Pancreas (tissue), 10 donors: ENCODE measurements around the gene ZBTB40. TPM values are rescaled to one million over a fixed set of nuclear protein-coding genes. Genes with fewer than 3 reads are reported as not detected.

ENCODE experiments used
- ATAC-seq, 4 donors: fragments of 200-7000 bp; cut with Tn5 transposase; one replicate each; pipeline versions ENCODE4 v1.8.0 to v1.9.1; 2020; ENCODE audit warnings: mild to moderate bottlenecking in 4 of 4, moderate library complexity in 4 of 4
- DNase-seq, 6 donors: peaks; one replicate each; pipeline ENCODE4 v3.0.0-alpha.2; 2020
- FAIRE-seq: peaks from 2 replicates; lab custom pipeline; 2012; peaks lifted over from hg19 to GRCh38; lab: Jason Lieb, UNC
- H3K27ac ChIP-seq, 4 donors: fragments of 200-600 bp; sonication (generic); 1 replicate in 3 of 4; 2 replicates in 1 of 4; pipeline versions ENCODE4 v1.5.0 to v1.8.0; 2020
- H3K27me3 ChIP-seq, 4 donors: fragments of 200-600 bp; one replicate each; pipeline ENCODE4 v1.8.0; 2021
- H3K36me3 ChIP-seq, 3 donors: fragments of 200-600 bp; sonication (generic) in 1 of 3; one replicate each; pipeline versions ENCODE4 v1.5.0 to v1.8.0; 2020 to 2021
- H3K4me1 ChIP-seq, 3 donors: fragments of 200-600 bp; one replicate each; pipeline ENCODE4 v1.8.0; 2021
- H3K4me3 ChIP-seq, 4 donors: fragments of 200-600 bp; sonication (generic) in 2 of 4; one replicate each; pipeline versions ENCODE4 v1.5.0 to v1.8.0; 2020 to 2021
- H3K9me3 ChIP-seq, 4 donors: fragments of 200-600 bp; one replicate each; pipeline ENCODE4 v1.8.0; 2021
- WGBS, 2 donors: extraction: QIAGEN DNeasy Blood & Tissue Kit; methylation state at CpG; one replicate each; pipeline ENCODE4 v1.1.7; 2013; 5-methylcytosine and 5-hydroxymethylcytosine counted together
- intact Hi-C, 3 donors: fragments of 100-400 bp; cut with DNase I; formaldehyde crosslinking; loops; one replicate each; pipeline versions ENCODE4 v1.11.1 to v1.14.2; 2022
- polyA plus RNA-seq, 2 donors: library from polyadenylated mRNA; stranded (reverse); fragments of 200-250 nt; gene quantifications; one replicate each; pipeline ENCODE4 v1.2.3, GENCODE V29; 2013
- total RNA-seq, 6 donors: library from RNA; stranded (reverse); fragmentation: NEBNext Ultra II Directional in 4 of 6; extraction: Animal tissue kit (Norgen Biotek cat#: 25700) in 4 of 6; gene quantifications; one replicate each; pipeline versions ENCODE4 v1.2.1 to v1.2.4, GENCODE V29; 2021 to 2023
- TF ChIP-seq, protein P1 (sequence below), 4 donors: fragments of 200-600 bp; sonication (generic) in 3 of 4; IDR thresholded peaks; one replicate each; pipeline versions ENCODE4 v1.5.0 to v1.8.0; 2021; ENCODE audit warnings: antibody characterized with exemption in 4 of 4
- donor health status: healthy with polysubstance abuse.
- donor health status: DM: no; HTN: no; CAD: no; lungs with moderate emphysema.
- donor health status: DM: no; HTN: no; CAD: no.
- donor health status: control.
- donor health status: control.
- donor health status: Bipolar disorder and iron deficiency.
- donor health status: DM: yes; HTN: yes; CAD: no.
- donor health status: DM: no; HTN: no; CAD: no.
- donor health status: DM: no; HTN: no; CAD: no.
- donor health status: DM: yes; HTN: yes; CAD: no.

ZBTB40 gene
- total and polyA plus RNA-seq, 8 donors = 6.2 to 16.0 (median 9.4) TPM

- FAIRE-seq = no peak
- TF ChIP-seq, protein P1, sequence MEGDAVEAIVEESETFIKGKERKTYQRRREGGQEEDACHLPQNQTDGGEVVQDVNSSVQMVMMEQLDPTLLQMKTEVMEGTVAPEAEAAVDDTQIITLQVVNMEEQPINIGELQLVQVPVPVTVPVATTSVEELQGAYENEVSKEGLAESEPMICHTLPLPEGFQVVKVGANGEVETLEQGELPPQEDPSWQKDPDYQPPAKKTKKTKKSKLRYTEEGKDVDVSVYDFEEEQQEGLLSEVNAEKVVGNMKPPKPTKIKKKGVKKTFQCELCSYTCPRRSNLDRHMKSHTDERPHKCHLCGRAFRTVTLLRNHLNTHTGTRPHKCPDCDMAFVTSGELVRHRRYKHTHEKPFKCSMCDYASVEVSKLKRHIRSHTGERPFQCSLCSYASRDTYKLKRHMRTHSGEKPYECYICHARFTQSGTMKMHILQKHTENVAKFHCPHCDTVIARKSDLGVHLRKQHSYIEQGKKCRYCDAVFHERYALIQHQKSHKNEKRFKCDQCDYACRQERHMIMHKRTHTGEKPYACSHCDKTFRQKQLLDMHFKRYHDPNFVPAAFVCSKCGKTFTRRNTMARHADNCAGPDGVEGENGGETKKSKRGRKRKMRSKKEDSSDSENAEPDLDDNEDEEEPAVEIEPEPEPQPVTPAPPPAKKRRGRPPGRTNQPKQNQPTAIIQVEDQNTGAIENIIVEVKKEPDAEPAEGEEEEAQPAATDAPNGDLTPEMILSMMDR (IDR thresholded peaks at IDR 0.05) = no peak
These were observed 72.8 kb downstream of the ZBTB40 start for GRCh38 chr1:22524481-22524880.

DNA sequence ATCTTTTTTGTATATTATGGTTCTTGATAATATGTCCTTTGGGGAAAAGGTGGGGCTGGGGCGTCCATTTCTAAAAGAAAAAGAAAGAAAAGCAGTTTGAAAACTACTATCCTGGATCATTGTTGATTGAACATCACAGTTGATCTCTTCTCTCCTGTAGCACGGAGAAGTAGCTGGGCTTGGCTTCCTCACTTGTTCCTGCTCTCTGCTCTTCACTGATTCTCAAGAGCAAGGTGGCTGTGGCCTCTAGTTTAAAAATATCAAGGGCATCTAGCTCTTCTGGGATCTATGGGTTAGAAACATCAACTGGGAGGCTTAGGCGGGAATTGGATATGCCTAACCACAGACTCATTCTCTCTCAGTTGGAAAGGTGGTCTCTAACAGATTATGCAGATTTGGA, 73.6 kb downstream of the ZBTB40 start:
- TF ChIP-seq, protein P1 (IDR thresholded peaks at IDR 0.05) = no peak
- ATAC-seq (no peak), DNase-seq (no peak), FAIRE-seq (no peak)
- 58 to 70% methylated on average over 3 of the region's 3 CpGs for WGBS, 2 donors
- H3K27ac ChIP-seq = peak overlapping the region; percentile 36 to 76 (median 62)
- H3K4me3 ChIP-seq = no peak overlapping the region
- H3K9me3 ChIP-seq = no peaks in the 10 kb centered on the region
- no peaks in the 10 kb centered on the region for H3K27me3 ChIP-seq
- H3K4me1 ChIP-seq = peaks cover 28 to 41% (median 38%) of the 10 kb centered on the region in 3 donors
- H3K36me3 ChIP-seq = peaks cover 0 to 7% (median 5%) of the 10 kb centered on the region in 3 donors
- intact Hi-C loops = no loop called here

More at GRCh38 chr1:22524481-22524880, 72.8 kb downstream of the ZBTB40 start:
- no peak for ATAC-seq
- H3K4me3 ChIP-seq = no peak overlapping the region
- H3K27me3 ChIP-seq = no peaks in the 10 kb centered on the region
- H3K9me3 ChIP-seq = no peaks in the 10 kb centered on the region
- H3K4me1 ChIP-seq = peaks cover 26 to 42% (median 38%) of the 10 kb centered on the region in 3 donors
- peak in 1 of 6 donors; percentile 31 for DNase-seq
- peak overlapping the region in 3 of 4 donors; percentile 36 to 76 (median 66) for H3K27ac ChIP-seq
- 60 to 73% methylated on average over 5 of the region's 5 CpGs for WGBS, 2 donors
- intact Hi-C loops = no loop called here
- H3K36me3 ChIP-seq = peaks cover 0 to 11% (median 7%) of the 10 kb centered on the region in 3 donors

GRCh38 chr1:22525646-22526045, 74.0 kb downstream of the ZBTB40 start:
- no peaks in the 10 kb centered on the region for H3K27me3 ChIP-seq
- no peak for FAIRE-seq
- intact Hi-C loops = no loop called here
- peaks cover 0 to 7% (median under 1%) of the 10 kb centered on the region in 3 donors for H3K36me3 ChIP-seq
- peaks cover 32 to 41% (median 37%) of the 10 kb centered on the region in 3 donors for H3K4me1 ChIP-seq
- ATAC-seq = peak; percentile 4 to 19 (median 6)
- 62% methylated on average over 11 of the region's 11 CpGs for WGBS, 2 donors
- peak in 1 of 6 donors; percentile 56 for DNase-seq
- H3K9me3 ChIP-seq = no peaks in the 10 kb centered on the region
- peak overlapping the region; percentile 36 to 76 (median 62) for H3K27ac ChIP-seq
- TF ChIP-seq, protein P1 (IDR thresholded peaks at IDR 0.05) = no peak
- no peak overlapping the region for H3K4me3 ChIP-seq

DNA sequence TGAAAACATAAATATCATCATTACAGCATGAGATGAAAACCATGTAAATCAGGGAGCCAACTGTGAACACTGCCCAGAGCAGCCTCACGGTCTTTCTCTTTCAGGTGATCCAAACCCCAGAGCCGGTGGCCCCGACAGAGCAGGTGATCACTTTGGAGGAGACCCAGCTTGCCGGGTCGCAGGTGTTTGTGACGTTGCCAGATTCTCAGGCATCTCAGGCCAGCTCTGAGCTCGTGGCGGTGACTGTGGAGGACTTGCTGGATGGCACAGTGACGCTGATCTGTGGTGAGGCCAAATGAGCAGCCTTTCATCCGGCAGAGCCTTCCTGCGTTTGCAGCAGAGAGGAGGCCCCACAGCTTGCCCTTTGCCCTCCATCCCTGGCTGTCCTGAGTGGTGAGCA, 74.4 kb downstream of the ZBTB40 start:
- TF ChIP-seq, protein P1 (IDR thresholded peaks at IDR 0.05) = no peak
- H3K27me3 ChIP-seq = no peaks in the 10 kb centered on the region
- intact Hi-C loops = no loop called here
- H3K9me3 ChIP-seq = no peaks in the 10 kb centered on the region
- WGBS, 2 donors = 33 to 44% methylated on average over 11 of the region's 11 CpGs
- peak; percentile 75 to 88 (median 84) for ATAC-seq
- peaks cover 0 to 7% (median 0%) of the 10 kb centered on the region in 3 donors for H3K36me3 ChIP-seq
- peak overlapping the region; percentile 36 to 76 (median 62) for H3K27ac ChIP-seq
- H3K4me3 ChIP-seq = no peak overlapping the region
- peak; percentile 84 to 96 (median 93) for DNase-seq
- no peak for FAIRE-seq
- peaks cover 34 to 41% (median 36%) of the 10 kb centered on the region in 3 donors for H3K4me1 ChIP-seq

GRCh38 chr1:22526677-22527076, 75.0 kb downstream of the ZBTB40 start:
- no peaks in the 10 kb centered on the region for H3K9me3 ChIP-seq
- peak in 1 of 6 donors; percentile 44 for DNase-seq
- peaks cover 35 to 42% (median 41%) of the 10 kb centered on the region in 3 donors for H3K4me1 ChIP-seq
- no peak for FAIRE-seq
- H3K36me3 ChIP-seq = peaks cover 0 to 7% (median 0%) of the 10 kb centered on the region in 3 donors
- WGBS, 2 donors = 85 to 90% methylated on average over 5 of the region's 5 CpGs
- no peaks in the 10 kb centered on the region for H3K27me3 ChIP-seq
- no peak for ATAC-seq
- TF ChIP-seq, protein P1 (IDR thresholded peaks at IDR 0.05) = no peak
- H3K27ac ChIP-seq = peak overlapping the region; percentile 36 to 76 (median 48)
- H3K4me3 ChIP-seq = no peak overlapping the region
- intact Hi-C loops = no loop called here
